Spleen (tissue), 11 donors: ENCODE measurements around the gene AZU1. TPM values are rescaled to one million over a fixed set of nuclear protein-coding genes. Genes with fewer than 3 reads are reported as not detected.
A peak's percentile ranks its signal among the peaks of the same experiment; 100 is the strongest.

Source experiments
- DNase-seq: peaks from one replicate; pipeline ENCODE4 v3.0.0-alpha.2; 2020
- H3K27ac ChIP-seq, 8 donors: fragments of 200-600 bp; sonication (generic) in 7 of 8; 1 replicate in 4 of 8; 2 replicates in 4 of 8; pipeline versions ENCODE4 v1.5.0 to v1.8.0; 2016 to 2021; ENCODE audit warnings: inconsistent platforms in 4 of 8, mild to moderate bottlenecking in 4 of 8, moderate library complexity in 1 of 8
- H3K27me3 ChIP-seq, 7 donors: fragments of 200-600 bp; sonication (generic) in 6 of 7; replicated peaks in 1 of 7; 1 replicate in 4 of 7; 2 replicates in 3 of 7; pipeline versions ENCODE4 v1.5.0 to v1.8.0; 2016 to 2021; ENCODE audit warnings: inconsistent platforms in 3 of 7, mild to moderate bottlenecking in 1 of 7
- H3K36me3 ChIP-seq, 6 donors: fragments of 200-600 bp; sonication (generic) in 5 of 6; 1 replicate in 4 of 6; 2 replicates in 2 of 6; pipeline versions ENCODE4 v1.5.0 to v1.8.0; 2016 to 2021; ENCODE audit warnings: inconsistent platforms in 2 of 6
- H3K4me1 ChIP-seq, 6 donors: fragments of 200-600 bp; sonication (generic) in 5 of 6; 1 replicate in 3 of 6; 2 replicates in 3 of 6; pipeline versions ENCODE4 v1.5.0 to v1.8.0; 2016 to 2021; ENCODE audit warnings: inconsistent platforms in 3 of 6
- H3K4me3 ChIP-seq, 8 donors: fragments of 200-600 bp; sonication (generic) in 7 of 8; 1 replicate in 4 of 8; 2 replicates in 4 of 8; pipeline versions ENCODE4 v1.5.0 to v1.8.0; 2016 to 2021; ENCODE audit warnings: inconsistent platforms in 4 of 8, mild to moderate bottlenecking in 4 of 8, moderate library complexity in 2 of 8
- H3K9me3 ChIP-seq, 8 donors: fragments of 200-600 bp; sonication (generic) in 7 of 8; 1 replicate in 4 of 8; 2 replicates in 4 of 8; pipeline versions ENCODE4 v1.5.0 to v1.8.0; 2016 to 2021; ENCODE audit warnings: inconsistent platforms in 4 of 8
- POLR2A ChIP-seq, 3 donors: fragments of 450-650 bp; IDR thresholded peaks; one replicate each; pipeline ENCODE4 v1.5.1; 2017; ENCODE audit warnings: antibody characterized with exemption in 3 of 3, mild to moderate bottlenecking in 1 of 3
- POLR2AphosphoS5 ChIP-seq, 3 donors: sonication (generic); formaldehyde crosslinking; IDR thresholded peaks; one replicate each; pipeline ENCODE4 v1.5.1; 2017; ENCODE audit warnings: antibody characterized with exemption in 3 of 3
- WGBS, 5 donors: extraction: QIAGEN DNeasy Blood & Tissue Kit in 3 of 5; methylation state at CpG; one replicate each; pipeline versions ENCODE4 v1.1.5 to v1.1.7; 2013 to 2018; 5-methylcytosine and 5-hydroxymethylcytosine counted together
- intact Hi-C: fragments of 100-400 bp; cut with DNase I; formaldehyde crosslinking; loops from one replicate; pipeline ENCODE4 v1.15.0; 2023; ENCODE audit warnings: low total_unique reads
- polyA plus RNA-seq, 3 donors: library from polyadenylated mRNA; stranded (reverse); fragments of 200-250 nt; gene quantifications; one replicate each; pipeline ENCODE4 v1.2.1, GENCODE V29; 2013
- total RNA-seq, 7 donors: library from RNA; depleted of rRNA in 3 of 7; stranded (reverse); fragments of >200 nt in 3 of 7; fragmentation: NEBNext Ultra II Directional in 4 of 7; extraction: Animal tissue kit (Norgen Biotek cat#: 25700) in 4 of 7; gene quantifications; one replicate each; pipeline versions ENCODE4 v1.1.0 to v1.2.1, GENCODE V29; 2016 to 2021
- TF ChIP-seq, protein P1 (sequence below), 11 experiments: fragments of 200-600 bp in 7 of 11; fragments of 450-650 bp in 4 of 11; sonication (generic) in 4 of 11; IDR thresholded peaks in 8 of 11; conservative IDR thresholded peaks in 3 of 11; 1 replicate in 7 of 11; 2 replicates in 4 of 11; pipeline versions ENCODE4 v1.4.0 to v1.8.0; 2016 to 2021; ENCODE audit warnings: antibody characterized with exemption in 11 of 11, inconsistent platforms in 4 of 11, mild to moderate bottlenecking in 1 of 11
- donor health status: healthy with polysubstance abuse.
- donor health status: DM: no; HTN: no; CAD: no; lungs with moderate emphysema.
- donor health status: DM: no; HTN: no; CAD: no.
- donor health status: Bipolar disorder and iron deficiency.
- donor health status: healthy.
- donor health status: DM: no; HTN: no; CAD: no.
- donor health status: DM: yes; HTN: yes; CAD: no.

The AZU1 gene
- total and polyA plus RNA-seq, 10 donors, result 1.7 to 69.7 (median 7.2) TPM

GRCh38 chr19:782185-782877 lies 45.3 kb upstream of the AZU1 start:
- DNase-seq, result no peak
- WGBS, 5 donors, result 44 to 76% (median 68%) methylated on average over 27 to 29 of the region's 29 CpGs
- Histone ChIP-seq H3K4me1 (peaks cover 0 to 36% (median 19%) of the 10 kb centered on the region in 6 donors), H3K27me3 (peaks cover 0 to 8% (median 0%) of the 10 kb centered on the region in 7 donors), H3K27ac (peak overlapping the region; percentile 13 to 68 (median 57)), H3K36me3 (no peaks in the 10 kb centered on the region), H3K4me3 (peak overlapping the region in 2 of 8 donors; percentile 3 to 21), H3K9me3 (no peaks in the 10 kb centered on the region)
- intact Hi-C loops, result loop anchor here (10.0 kb wide), 2 partner anchors 142 to 202 kb away; partner anchors contain the start of genes ARID3A and WDR18
- TF ChIP-seq, protein P1, sequence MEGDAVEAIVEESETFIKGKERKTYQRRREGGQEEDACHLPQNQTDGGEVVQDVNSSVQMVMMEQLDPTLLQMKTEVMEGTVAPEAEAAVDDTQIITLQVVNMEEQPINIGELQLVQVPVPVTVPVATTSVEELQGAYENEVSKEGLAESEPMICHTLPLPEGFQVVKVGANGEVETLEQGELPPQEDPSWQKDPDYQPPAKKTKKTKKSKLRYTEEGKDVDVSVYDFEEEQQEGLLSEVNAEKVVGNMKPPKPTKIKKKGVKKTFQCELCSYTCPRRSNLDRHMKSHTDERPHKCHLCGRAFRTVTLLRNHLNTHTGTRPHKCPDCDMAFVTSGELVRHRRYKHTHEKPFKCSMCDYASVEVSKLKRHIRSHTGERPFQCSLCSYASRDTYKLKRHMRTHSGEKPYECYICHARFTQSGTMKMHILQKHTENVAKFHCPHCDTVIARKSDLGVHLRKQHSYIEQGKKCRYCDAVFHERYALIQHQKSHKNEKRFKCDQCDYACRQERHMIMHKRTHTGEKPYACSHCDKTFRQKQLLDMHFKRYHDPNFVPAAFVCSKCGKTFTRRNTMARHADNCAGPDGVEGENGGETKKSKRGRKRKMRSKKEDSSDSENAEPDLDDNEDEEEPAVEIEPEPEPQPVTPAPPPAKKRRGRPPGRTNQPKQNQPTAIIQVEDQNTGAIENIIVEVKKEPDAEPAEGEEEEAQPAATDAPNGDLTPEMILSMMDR (IDR thresholded peaks at IDR 0.05 in 8 of 11, conservative IDR thresholded peaks at IDR 0.05 in 3 of 11), result no peak
- peak in 1 of 3 donors; percentile 13 for TF ChIP-seq POLR2AphosphoS5 (IDR thresholded peaks at IDR 0.05)

- H3K27ac ChIP-seq, result peak overlapping the region in 7 of 8 donors; percentile 27 to 68 (median 63)
- H3K27me3 ChIP-seq, result peaks cover 0 to 8% (median 0%) of the 10 kb centered on the region in 7 donors
- WGBS, 5 donors, result 54 to 67% (median 58%) methylated on average over 30 of the region's 30 CpGs
- intact Hi-C loops, result loop anchor here (10.0 kb wide), 2 partner anchors 142 to 202 kb away; partner anchors contain the start of genes ARID3A and WDR18
- peak overlapping the region in 1 of 8 donors; percentile 10 for H3K4me3 ChIP-seq
- peaks cover 0 to 43% (median 22%) of the 10 kb centered on the region in 6 donors for H3K4me1 ChIP-seq
- TF ChIP-seq POLR2A (IDR thresholded peaks at IDR 0.05) (no peak), POLR2AphosphoS5 (IDR thresholded peaks at IDR 0.05) (peak in 1 of 3 donors; percentile 53)
- DNase-seq, result no peak
- H3K9me3 ChIP-seq, result no peaks in the 10 kb centered on the region
- H3K36me3 ChIP-seq, result no peaks in the 10 kb centered on the region
Measured at GRCh38 chr19:782878-783668, 44.6 kb upstream of the AZU1 start.

DNA sequence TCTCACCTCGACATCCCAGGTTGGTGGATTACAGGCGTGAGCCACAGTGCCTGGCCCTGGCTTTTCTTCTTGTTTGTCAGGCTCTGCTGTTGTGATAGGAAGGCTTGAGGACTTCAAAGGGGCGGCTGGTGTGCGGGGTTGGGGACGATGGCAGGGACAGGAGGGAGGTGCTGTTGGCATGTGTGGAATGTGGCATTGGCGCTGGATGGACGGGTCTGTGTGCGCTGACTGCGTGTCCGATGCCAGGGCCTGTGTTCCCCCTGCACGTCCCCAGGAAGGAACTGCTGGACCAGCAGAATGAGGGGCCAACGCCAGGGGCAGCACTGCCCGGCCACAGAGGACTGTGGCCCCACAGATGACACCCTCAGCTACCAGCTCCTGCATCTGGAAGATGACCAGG lies 43.1 kb upstream of the AZU1 start:
- Histone ChIP-seq H3K27ac (peak overlapping the region in 2 of 8 donors; percentile 22 to 68), H3K4me3 (no peak overlapping the region), H3K27me3 (peaks cover 0 to 8% (median 0%) of the 10 kb centered on the region in 7 donors), H3K9me3 (no peaks in the 10 kb centered on the region), H3K36me3 (no peaks in the 10 kb centered on the region), H3K4me1 (peaks cover 1 to 53% (median 35%) of the 10 kb centered on the region in 6 donors)
- TF ChIP-seq POLR2AphosphoS5 (IDR thresholded peaks at IDR 0.05) (no peak), POLR2A (IDR thresholded peaks at IDR 0.05) (no peak)
- TF ChIP-seq, protein P1 (IDR thresholded peaks at IDR 0.05 in 8 of 11, conservative IDR thresholded peaks at IDR 0.05 in 3 of 11), result no peak
- no peak for DNase-seq
- intact Hi-C loops, result loop anchor here (10.0 kb wide), 2 partner anchors 140 to 200 kb away; partner anchors contain the start of genes ARID3A and WDR18
- 78 to 92% (median 84%) methylated on average over 13 of the region's 13 CpGs for WGBS, 5 donors

- no peak for DNase-seq
- intact Hi-C loops, result loop anchor here (10.0 kb wide), 2 partner anchors 137 to 197 kb away; partner anchors contain the start of genes ARID3A and WDR18
Measured at GRCh38 chr19:787536-787935, 40.1 kb upstream of the AZU1 start.

More at GRCh38 chr19:787536-787935, 40.1 kb upstream of the AZU1 start:
- H3K4me1 ChIP-seq, result peaks cover 11 to 73% (median 42%) of the 10 kb centered on the region in 6 donors
- H3K4me3 ChIP-seq, result no peak overlapping the region
- WGBS, 5 donors, result 87 to 95% (median 88%) methylated on average over 16 of the region's 16 CpGs
- TF ChIP-seq POLR2A (IDR thresholded peaks at IDR 0.05) (no peak), POLR2AphosphoS5 (IDR thresholded peaks at IDR 0.05) (no peak)
- peak overlapping the region in 4 of 8 donors; percentile 10 to 80 (median 77) for H3K27ac ChIP-seq
- no peaks in the 10 kb centered on the region for H3K9me3 ChIP-seq
- H3K27me3 ChIP-seq, result no peaks in the 10 kb centered on the region
- H3K36me3 ChIP-seq, result no peaks in the 10 kb centered on the region
